OCI-LY7 (cell line): ENCODE data around the gene TRIP10. TPM values are rescaled to one million over a fixed set of nuclear protein-coding genes. Genes with fewer than 3 reads are reported as not detected.

Experiments
- BruUV-seq: library from RNA; stranded (reverse); fragments of 400-500 nt; replicated peaks from 2 replicates; lab custom pipeline; 2021; lab: Mats Ljungman, UMichigan
- CTCF ChIA-PET: fragments of 300-600 bp; sonication (Branson Sonifier 250); formaldehyde crosslinking; loops from one replicate; lab custom pipeline; 2022; ENCODE audit warnings: antibody characterized with exemption; ENCODE audit not compliant: unreplicated experiment; lab: Charles Lee
- POLR2A ChIA-PET: fragments of 300-600 bp; sonication (Branson Sonifier 250); formaldehyde crosslinking; loops from one replicate; lab custom pipeline; 2022; ENCODE audit warnings: antibody characterized with exemption; lab: Charles Lee
- DNase-seq: peaks from one replicate; pipeline ENCODE4 v3.0.0-alpha.2; 2015; ENCODE audit warnings: low spot score
- H2AFZ ChIP-seq: fragments of 200-600 bp; sonication (generic), shearing (Covaris generic); 2 replicates; pipeline ENCODE4 v1.6.1; 2014; ENCODE audit warnings: mild to moderate bottlenecking, antibody characterized with exemption, low read length, moderate library complexity
- H3K27ac ChIP-seq: fragments of 200-600 bp; sonication (generic); 2 replicates; pipeline ENCODE4 v1.5.1; 2014; ENCODE audit warnings: mixed run types, low read depth, mild to moderate bottlenecking, moderate library complexity, low read length, inconsistent platforms; ENCODE audit not compliant: poor library complexity, severe bottlenecking
- H3K36me3 ChIP-seq: fragments of 200-600 bp; sonication (generic); 2 replicates; pipeline ENCODE4 v1.6.1; 2014; ENCODE audit warnings: mild to moderate bottlenecking, antibody characterized with exemption, low read length, moderate library complexity, mixed read lengths; ENCODE audit not compliant: insufficient read depth
- H3K4me1 ChIP-seq: fragments of 200-600 bp; sonication (generic); 2 replicates; pipeline ENCODE4 v1.5.1; 2014; ENCODE audit warnings: mild to moderate bottlenecking, low read length; ENCODE audit not compliant: insufficient read depth, poor library complexity, severe bottlenecking
- H3K4me2 ChIP-seq: fragments of 200-600 bp; sonication (generic); 2 replicates; pipeline ENCODE4 v1.6.1; 2014; ENCODE audit warnings: mild to moderate bottlenecking, low read length
- H3K4me3 ChIP-seq: fragments of 200-600 bp; sonication (generic); 2 replicates; pipeline ENCODE4 v1.5.1; 2014; ENCODE audit warnings: mild to moderate bottlenecking, low read depth, low read length; ENCODE audit not compliant: poor library complexity, severe bottlenecking
- H3K79me2 ChIP-seq: fragments of 200-600 bp; sonication (generic); 2 replicates; pipeline ENCODE4 v1.6.1; 2016; ENCODE audit warnings: low read depth, mild to moderate bottlenecking, low read length, moderate library complexity, mixed read lengths; ENCODE audit not compliant: insufficient read depth
- H3K9me2 ChIP-seq: fragments of 200-600 bp; sonication (generic); 2 replicates; pipeline ENCODE4 v1.6.1; 2016; ENCODE audit warnings: mild to moderate bottlenecking, low read length, mixed read lengths; ENCODE audit not compliant: insufficient read depth
- H3K9me3 ChIP-seq: fragments of 200-600 bp; sonication (generic); 2 replicates; pipeline ENCODE4 v1.6.1; 2014; ENCODE audit warnings: mild to moderate bottlenecking, mixed run types, low read length, mixed read lengths
- H4K20me1 ChIP-seq: fragments of 200-600 bp; sonication (generic); 2 replicates; pipeline ENCODE4 v1.6.1; 2014; ENCODE audit warnings: mild to moderate bottlenecking, antibody characterized with exemption, low read length, moderate library complexity, mixed read lengths; ENCODE audit not compliant: insufficient read depth
- EZH2phosphoT487 ChIP-seq: fragments of 200-600 bp; sonication (generic); IDR thresholded peaks from 2 replicates; pipeline ENCODE4 v1.6.1; 2018; ENCODE audit warnings: low read depth, borderline replicate concordance, mild to moderate bottlenecking, mixed run types, antibody characterized with exemption, low read length, moderate library complexity, mixed read lengths
- intact Hi-C: fragments of 100-400 bp; cut with micrococcal nuclease; formaldehyde crosslinking; loops from one replicate; pipeline ENCODE4 v1.10.0; 2022; ENCODE audit not compliant: unreplicated experiment
- total RNA-seq, 2 experiments: library from RNA; depleted of rRNA in 1 of 2; stranded (reverse); fragments of >200 nt in 1 of 2; shearing (Covaris generic) in 1 of 2; gene quantifications; 2 replicates each; pipeline ENCODE4 v1.2.3, GENCODE V29; 2014 to 2022
- TF ChIP-seq, protein P1 (sequence below): fragments of 200-600 bp; sonication (generic); conservative IDR thresholded peaks from 2 replicates; pipeline ENCODE4 v1.5.1; 2014; ENCODE audit warnings: mild to moderate bottlenecking, antibody characterized with exemption, low read length, moderate library complexity, mixed read lengths

Gene TRIP10
- total RNA-seq, 2 experiments from 2014 or later: 16.1 to 19.9 TPM

DNA sequence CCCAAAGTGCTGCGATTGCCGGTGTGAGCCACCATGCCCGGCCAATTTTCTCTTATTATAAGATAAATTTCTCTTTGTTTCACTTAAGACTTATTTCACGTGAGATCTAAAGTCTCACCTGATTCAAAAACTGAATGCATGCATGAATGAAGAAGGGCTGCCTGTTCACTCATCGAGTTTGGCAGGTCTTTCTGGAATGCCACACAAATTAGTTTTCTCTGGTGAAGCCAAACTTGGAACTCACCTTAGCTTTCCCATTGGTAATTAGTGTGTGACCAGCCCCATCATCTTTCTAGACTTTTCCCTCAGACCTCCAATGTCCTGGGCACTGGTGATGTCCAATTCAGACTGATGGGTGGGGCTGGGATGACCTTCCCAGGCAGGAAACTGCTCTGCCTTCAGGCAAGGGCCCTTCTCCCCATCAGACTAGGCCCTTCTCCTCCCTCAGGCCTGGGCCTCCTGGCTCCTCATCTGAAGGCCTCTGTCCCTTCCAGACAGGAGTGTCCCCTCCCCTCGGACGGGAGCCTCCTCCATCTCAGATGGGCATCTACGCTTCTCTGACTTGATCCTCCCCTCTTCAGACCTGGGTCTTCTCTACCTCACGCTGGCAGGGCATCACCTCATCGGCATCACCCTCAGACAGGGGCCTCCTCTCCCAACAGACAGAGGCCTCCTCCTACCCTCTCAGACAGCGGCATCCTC lies 33.4 kb upstream of the TRIP10 start:
- Histone ChIP-seq H2AFZ (no peak overlapping the region), H3K79me2 (no peaks in the 10 kb centered on the region), H3K4me1 (no peaks in the 10 kb centered on the region), H3K4me2 (no peak overlapping the region), H3K9me2 (no peaks in the 10 kb centered on the region), H3K36me3 (no peaks in the 10 kb centered on the region), H3K27ac (no peak overlapping the region), H4K20me1 (no peaks in the 10 kb centered on the region), H3K9me3 (no peaks in the 10 kb centered on the region), H3K4me3 (no peak overlapping the region)
- TF ChIP-seq, protein P1, sequence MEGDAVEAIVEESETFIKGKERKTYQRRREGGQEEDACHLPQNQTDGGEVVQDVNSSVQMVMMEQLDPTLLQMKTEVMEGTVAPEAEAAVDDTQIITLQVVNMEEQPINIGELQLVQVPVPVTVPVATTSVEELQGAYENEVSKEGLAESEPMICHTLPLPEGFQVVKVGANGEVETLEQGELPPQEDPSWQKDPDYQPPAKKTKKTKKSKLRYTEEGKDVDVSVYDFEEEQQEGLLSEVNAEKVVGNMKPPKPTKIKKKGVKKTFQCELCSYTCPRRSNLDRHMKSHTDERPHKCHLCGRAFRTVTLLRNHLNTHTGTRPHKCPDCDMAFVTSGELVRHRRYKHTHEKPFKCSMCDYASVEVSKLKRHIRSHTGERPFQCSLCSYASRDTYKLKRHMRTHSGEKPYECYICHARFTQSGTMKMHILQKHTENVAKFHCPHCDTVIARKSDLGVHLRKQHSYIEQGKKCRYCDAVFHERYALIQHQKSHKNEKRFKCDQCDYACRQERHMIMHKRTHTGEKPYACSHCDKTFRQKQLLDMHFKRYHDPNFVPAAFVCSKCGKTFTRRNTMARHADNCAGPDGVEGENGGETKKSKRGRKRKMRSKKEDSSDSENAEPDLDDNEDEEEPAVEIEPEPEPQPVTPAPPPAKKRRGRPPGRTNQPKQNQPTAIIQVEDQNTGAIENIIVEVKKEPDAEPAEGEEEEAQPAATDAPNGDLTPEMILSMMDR: no peak
- no peak for TF ChIP-seq EZH2phosphoT487
- ChIA-PET CTCF (no interaction called here), POLR2A (no interaction called here)
- intact Hi-C loops: no loop called here
- no peak for DNase-seq
- BruUV-seq: no TSS peak

- Histone ChIP-seq H3K79me2 (no peaks in the 10 kb centered on the region), H3K27ac (no peak overlapping the region), H3K4me2 (no peak overlapping the region), H2AFZ (no peak overlapping the region), H3K9me3 (no peaks in the 10 kb centered on the region), H3K4me3 (no peak overlapping the region), H3K36me3 (no peaks in the 10 kb centered on the region), H3K9me2 (no peaks in the 10 kb centered on the region), H3K4me1 (no peaks in the 10 kb centered on the region), H4K20me1 (no peaks in the 10 kb centered on the region)
- TF ChIP-seq, protein P1: no peak
- no peak for TF ChIP-seq EZH2phosphoT487
- intact Hi-C loops: no loop called here
- CTCF ChIA-PET: no interaction called here
- POLR2A ChIA-PET: no interaction called here
- no peak for DNase-seq
- no TSS peak for BruUV-seq
These were observed 32.9 kb upstream of the TRIP10 start for GRCh38 chr19:6706633-6706958.

DNA sequence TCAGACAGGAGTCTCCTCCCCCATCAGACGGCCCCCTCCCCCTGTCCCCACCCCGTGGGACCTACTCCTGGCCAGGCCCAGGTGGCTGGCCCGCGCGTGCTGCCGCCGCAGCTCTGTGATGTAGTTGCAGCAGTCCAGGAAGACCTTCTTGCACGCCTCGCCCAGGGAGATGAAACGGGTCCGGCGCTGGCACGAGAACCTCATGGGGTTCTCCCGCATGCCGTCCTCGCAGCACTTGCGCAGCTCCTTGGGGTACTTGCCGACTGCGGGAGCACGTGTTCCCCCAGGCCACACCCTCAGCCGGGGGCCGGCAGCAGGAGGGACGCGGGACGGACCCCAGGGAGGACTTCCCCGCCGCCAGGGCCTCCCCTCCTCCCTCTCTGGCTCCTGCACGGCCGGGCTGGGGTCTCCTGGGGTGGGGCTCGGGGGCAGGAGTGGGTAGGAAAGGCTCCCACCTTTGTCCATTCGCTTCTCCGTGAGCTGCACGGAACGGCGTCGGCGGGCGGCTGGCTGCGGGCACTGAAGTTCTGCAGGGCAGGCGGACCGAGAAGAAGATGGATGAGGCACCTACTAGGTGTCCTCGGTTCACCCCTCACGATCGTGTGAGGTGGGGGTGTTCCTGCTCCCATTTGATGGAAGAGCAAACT lies 32.3 kb upstream of the TRIP10 start:
- Histone ChIP-seq H3K4me2 (no peak overlapping the region), H3K4me1 (no peaks in the 10 kb centered on the region), H3K36me3 (no peaks in the 10 kb centered on the region), H3K79me2 (no peaks in the 10 kb centered on the region), H3K27ac (no peak overlapping the region), H3K9me2 (no peaks in the 10 kb centered on the region), H2AFZ (no peak overlapping the region), H3K4me3 (no peak overlapping the region), H4K20me1 (no peaks in the 10 kb centered on the region), H3K9me3 (no peaks in the 10 kb centered on the region)
- ChIA-PET POLR2A (no interaction called here), CTCF (no interaction called here)
- intact Hi-C loops: no loop called here
- no peak for TF ChIP-seq EZH2phosphoT487
- TF ChIP-seq, protein P1: no peak
- BruUV-seq: no TSS peak
- DNase-seq: no peak
